CD4-positive, alpha-beta T cell (primary cell): ENCODE data around the gene TJP1. TPM values are rescaled to one million over a fixed set of nuclear protein-coding genes. Genes with fewer than 3 reads are reported as not detected.
"Not testable (repeated sequence)": the region's sequence is repeated elsewhere in the genome, so short reads cannot be mapped to it uniquely, and the experiment has no call there.

Experiments used
- ATAC-seq: fragments of 200-7000 bp; cut with Tn5 transposase; one replicate; pipeline ENCODE4 v1.10.0; 2022; ENCODE audit warnings: mild to moderate bottlenecking; ENCODE audit not compliant: poor library complexity
- CTCF ChIA-PET: fragments of 350-600 bp; sonication (Branson Sonifier 250); formaldehyde crosslinking; loops from one replicate; lab custom pipeline; 2021; ENCODE audit warnings: antibody characterized with exemption, inconsistent platforms; lab: Charles Lee
- POLR2A ChIA-PET: fragments of 350-600 bp; sonication (Branson Sonifier 250); formaldehyde crosslinking; loops from one replicate; lab custom pipeline; 2021; ENCODE audit warnings: antibody characterized with exemption, inconsistent platforms; lab: Charles Lee
- DNase-seq, 14 experiments: peaks; one replicate each; pipeline ENCODE4 v3.0.0-alpha.2; 2013 to 2020; ENCODE audit warnings: mixed read lengths in 2 of 14
- H3K27ac ChIP-seq, 2 donors: one replicate each; pipeline versions ENCODE4 v1.5.1 to v1.7.0; 2013; ENCODE audit warnings: low read length in 2 of 2, low read depth in 1 of 2, mild to moderate bottlenecking in 1 of 2
- H3K27me3 ChIP-seq, 2 experiments: 1 replicate in 1 of 2; 2 replicates in 1 of 2; pipeline versions ENCODE4 v1.6.1 to v1.7.0; 2013; ENCODE audit warnings: low read length in 2 of 2, control low read depth in 1 of 2, mild to moderate bottlenecking in 1 of 2, moderate library complexity in 1 of 2; ENCODE audit not compliant: insufficient read depth in 2 of 2, control insufficient read depth in 1 of 2
- H3K36me3 ChIP-seq: one replicate; pipeline ENCODE4 v1.6.1; 2013; ENCODE audit warnings: low read length, control low read depth; ENCODE audit not compliant: insufficient read depth
- H3K4me1 ChIP-seq: one replicate; pipeline ENCODE4 v1.6.1; 2013; ENCODE audit warnings: low read length, control low read depth; ENCODE audit not compliant: insufficient read depth
- H3K4me3 ChIP-seq: one replicate; pipeline ENCODE4 v1.5.1; 2013; ENCODE audit warnings: mild to moderate bottlenecking, low read length, moderate library complexity
- H3K9me3 ChIP-seq, 2 experiments: 1 replicate in 1 of 2; 2 replicates in 1 of 2; pipeline versions ENCODE4 v1.6.1 to v1.7.0; 2013; ENCODE audit warnings: low read length in 2 of 2, mild to moderate bottlenecking in 2 of 2, control low read depth in 1 of 2, moderate library complexity in 1 of 2; ENCODE audit not compliant: control insufficient read depth in 1 of 2, insufficient read depth in 1 of 2
- H3K27ac Mint-ChIP-seq: one replicate; pipeline ENCODE4 v1.8.0; 2020; ENCODE audit warnings: mixed read lengths
- H3K27me3 Mint-ChIP-seq: one replicate; pipeline ENCODE4 v1.8.0; 2021; ENCODE audit warnings: mixed read lengths
- H3K36me3 Mint-ChIP-seq: one replicate; pipeline ENCODE4 v1.8.0; 2021; ENCODE audit warnings: low read depth, mixed read lengths
- H3K4me1 Mint-ChIP-seq: one replicate; pipeline ENCODE4 v1.8.0; 2021; ENCODE audit warnings: low read depth, mixed read lengths
- H3K4me3 Mint-ChIP-seq: one replicate; pipeline ENCODE4 v1.8.0; 2020; ENCODE audit warnings: mild to moderate bottlenecking, mixed read lengths
- H3K9me3 Mint-ChIP-seq: one replicate; pipeline ENCODE4 v1.8.0; 2020; ENCODE audit warnings: mixed read lengths
- intact Hi-C, 2 experiments: fragments of 100-400 bp; cut with DNase I in 1 of 2; cut with micrococcal nuclease in 1 of 2; formaldehyde crosslinking; loops; one replicate each; pipeline versions ENCODE4 v1.15.1 to v1.9.0; 2023 to 2025; cut with DNase I, micrococcal nuclease
- total RNA-seq, 174 experiments: library from RNA in 2 of 174; stranded (reverse) in 2 of 174; gene quantifications; one replicate each; pipeline ENCODE4 v1.2.3 and lab custom pipeline; 2021 to 2026
- TF ChIP-seq, protein P1 (sequence below): fragments of 200-600 bp; IDR thresholded peaks from one replicate; pipeline ENCODE4 v1.8.0; 2022; ENCODE audit warnings: antibody characterized with exemption, mild to moderate bottlenecking

TJP1 gene
- total RNA-seq, 2 experiments from 2014 or later: not detected

DNA sequence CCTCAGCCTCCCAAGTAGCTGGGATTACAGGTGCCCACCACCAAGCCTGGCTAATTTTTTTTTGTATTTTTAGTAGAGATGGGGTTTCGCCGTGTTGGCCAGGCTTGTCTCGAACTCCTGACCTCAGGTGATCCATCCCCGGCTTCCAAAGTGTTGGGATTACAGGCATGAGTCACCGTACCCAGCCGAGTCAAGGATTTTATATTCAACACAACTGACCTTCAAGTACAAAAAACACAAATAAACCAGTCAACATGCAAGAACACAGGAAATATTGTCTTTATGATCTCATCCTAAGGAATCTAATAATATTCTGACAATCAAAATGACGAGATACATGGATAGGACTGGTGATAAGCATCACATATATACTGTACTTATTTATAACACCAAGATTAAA lies 37.9 kb downstream of the TJP1 start:
- H3K27me3 Mint-ChIP-seq: peaks cover 52% of the 10 kb centered on the region
- no peak overlapping the region for H3K4me3 Mint-ChIP-seq
- intact Hi-C loops: loop anchor here in 1 of 2 experiments (10.0 kb wide), 1 partner anchor 50 kb away; no protein-coding TSS in a partner anchor
- ATAC-seq (no peak), DNase-seq (no peak)
- ChIA-PET POLR2A (no interaction called here), CTCF (no interaction called here)
- H3K27ac ChIP-seq: no peak overlapping the region
- no peaks in the 10 kb centered on the region for H3K9me3 ChIP-seq
- H3K9me3 Mint-ChIP-seq: no peaks in the 10 kb centered on the region
- no peaks in the 10 kb centered on the region for H3K36me3 Mint-ChIP-seq
- no peaks in the 10 kb centered on the region for H3K36me3 ChIP-seq
- no peak overlapping the region for H3K27ac Mint-ChIP-seq
- no peaks in the 10 kb centered on the region for H3K27me3 ChIP-seq
- H3K4me1 Mint-ChIP-seq: no peaks in the 10 kb centered on the region
- TF ChIP-seq, protein P1, sequence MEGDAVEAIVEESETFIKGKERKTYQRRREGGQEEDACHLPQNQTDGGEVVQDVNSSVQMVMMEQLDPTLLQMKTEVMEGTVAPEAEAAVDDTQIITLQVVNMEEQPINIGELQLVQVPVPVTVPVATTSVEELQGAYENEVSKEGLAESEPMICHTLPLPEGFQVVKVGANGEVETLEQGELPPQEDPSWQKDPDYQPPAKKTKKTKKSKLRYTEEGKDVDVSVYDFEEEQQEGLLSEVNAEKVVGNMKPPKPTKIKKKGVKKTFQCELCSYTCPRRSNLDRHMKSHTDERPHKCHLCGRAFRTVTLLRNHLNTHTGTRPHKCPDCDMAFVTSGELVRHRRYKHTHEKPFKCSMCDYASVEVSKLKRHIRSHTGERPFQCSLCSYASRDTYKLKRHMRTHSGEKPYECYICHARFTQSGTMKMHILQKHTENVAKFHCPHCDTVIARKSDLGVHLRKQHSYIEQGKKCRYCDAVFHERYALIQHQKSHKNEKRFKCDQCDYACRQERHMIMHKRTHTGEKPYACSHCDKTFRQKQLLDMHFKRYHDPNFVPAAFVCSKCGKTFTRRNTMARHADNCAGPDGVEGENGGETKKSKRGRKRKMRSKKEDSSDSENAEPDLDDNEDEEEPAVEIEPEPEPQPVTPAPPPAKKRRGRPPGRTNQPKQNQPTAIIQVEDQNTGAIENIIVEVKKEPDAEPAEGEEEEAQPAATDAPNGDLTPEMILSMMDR: no peak
- no peaks in the 10 kb centered on the region for H3K4me1 ChIP-seq
- no peak overlapping the region for H3K4me3 ChIP-seq

DNA sequence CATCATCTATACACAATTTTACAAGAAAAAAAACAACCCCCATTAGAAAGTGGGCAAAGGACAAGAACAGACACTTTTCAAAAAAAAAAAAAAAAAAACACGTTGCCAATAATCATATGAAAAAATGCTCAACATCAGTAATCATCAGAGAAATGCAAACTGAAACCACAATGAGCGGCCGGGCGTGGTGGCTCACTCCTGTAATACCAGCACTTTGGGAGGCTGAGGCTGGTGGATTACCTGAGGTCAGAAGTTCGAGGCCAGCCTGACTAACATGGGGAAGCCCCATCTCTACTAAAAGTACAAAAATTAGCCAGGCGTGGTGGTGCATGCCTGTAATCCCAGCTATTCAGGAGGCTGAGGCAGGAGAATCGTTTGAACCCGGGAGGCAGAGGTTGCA lies 39.5 kb downstream of the TJP1 start:
- intact Hi-C loops: loop anchor here in 1 of 2 experiments (10.0 kb wide), 1 partner anchor 52 kb away; no protein-coding TSS in a partner anchor
- ATAC-seq, H3K9me3 ChIP-seq, H3K4me3 ChIP-seq, H3K36me3 ChIP-seq, H3K27ac Mint-ChIP-seq, DNase-seq, H3K27ac ChIP-seq, H3K27me3 ChIP-seq, H3K4me1 ChIP-seq, CTCF ChIA-PET, POLR2A ChIA-PET, H3K36me3 Mint-ChIP-seq, H3K4me1 Mint-ChIP-seq, H3K4me3 Mint-ChIP-seq, H3K9me3 Mint-ChIP-seq: not testable (repeated sequence)
- H3K27me3 Mint-ChIP-seq: peaks cover 58% of the 10 kb centered on the region

DNA sequence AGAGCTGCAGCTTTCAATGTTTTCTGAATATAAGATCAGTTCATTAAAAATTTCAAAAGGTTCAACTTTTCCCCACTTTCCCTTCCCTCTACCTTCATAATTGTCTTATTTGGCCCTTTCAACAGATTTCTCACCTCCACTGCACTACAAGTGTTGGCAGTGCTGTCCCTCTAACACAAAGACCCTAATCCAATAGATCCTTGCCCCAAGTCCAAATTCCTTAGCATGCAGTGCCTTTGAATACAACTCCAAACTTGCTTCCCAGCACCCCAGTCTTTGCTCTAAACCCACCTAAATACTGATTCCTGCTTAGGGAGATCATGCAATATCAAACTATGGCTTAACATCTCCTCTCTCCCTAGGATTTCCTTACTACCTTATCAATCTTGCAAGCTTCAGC lies 43.9 kb downstream of the TJP1 start:
- H3K27ac Mint-ChIP-seq: no peak overlapping the region
- H3K9me3 Mint-ChIP-seq: no peaks in the 10 kb centered on the region
- Histone ChIP-seq H3K36me3 (no peaks in the 10 kb centered on the region), H3K27ac (no peak overlapping the region), H3K27me3 (peaks cover 0 to 21% of the 10 kb centered on the region in 2 experiments), H3K4me1 (no peaks in the 10 kb centered on the region), H3K9me3 (no peaks in the 10 kb centered on the region), H3K4me3 (no peak overlapping the region)
- ATAC-seq: no peak
- no peaks in the 10 kb centered on the region for H3K36me3 Mint-ChIP-seq
- no peak for DNase-seq
- TF ChIP-seq, protein P1: no peak
- no peak overlapping the region for H3K4me3 Mint-ChIP-seq
- H3K27me3 Mint-ChIP-seq: peaks cover 74% of the 10 kb centered on the region
- intact Hi-C loops: no loop called here
- H3K4me1 Mint-ChIP-seq: no peaks in the 10 kb centered on the region
- ChIA-PET CTCF (no interaction called here), POLR2A (no interaction called here)

DNA sequence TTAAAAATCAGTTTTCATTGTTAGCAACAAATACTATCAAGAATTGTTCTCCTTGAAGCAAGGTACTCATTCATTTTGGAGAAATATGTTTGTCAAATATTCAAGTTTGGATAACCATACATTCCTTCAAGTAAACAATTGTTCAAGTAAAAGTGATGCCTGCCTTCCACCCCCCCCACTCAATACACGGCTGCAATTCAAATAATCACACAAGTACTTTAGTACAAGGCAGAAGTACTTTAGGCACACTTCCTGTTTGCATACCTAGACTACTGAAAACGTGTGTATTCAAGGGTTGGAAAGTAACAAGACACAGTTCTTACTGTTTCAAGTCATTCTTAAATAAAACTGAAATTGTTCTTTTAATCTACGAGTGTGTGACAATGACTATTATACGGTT lies 45.4 kb downstream of the TJP1 start:
- intact Hi-C loops: no loop called here

More for the DNA sequence above, 45.4 kb downstream of the TJP1 start:
- Histone ChIP-seq H3K4me1 (no peaks in the 10 kb centered on the region), H3K27me3 (peaks cover 0 to 29% of the 10 kb centered on the region in 2 experiments), H3K9me3 (no peaks in the 10 kb centered on the region), H3K4me3 (no peak overlapping the region), H3K27ac (no peak overlapping the region), H3K36me3 (no peaks in the 10 kb centered on the region)
- TF ChIP-seq, protein P1: no peak
- Mint-ChIP-seq H3K9me3 (no peaks in the 10 kb centered on the region), H3K4me1 (no peaks in the 10 kb centered on the region), H3K36me3 (no peaks in the 10 kb centered on the region), H3K27me3 (peaks cover 75% of the 10 kb centered on the region), H3K27ac (no peak overlapping the region), H3K4me3 (no peak overlapping the region)
- CTCF ChIA-PET: no interaction called here
- DNase-seq: no peak
- POLR2A ChIA-PET: no interaction called here
- no peak for ATAC-seq
